Right lobe of liver (tissue), 4 donors: Measurements from ENCODE around the gene SEMA3E.

Source experiments
- POLR2A ChIP-seq: fragments of 450-650 bp; IDR thresholded peaks from one replicate; pipeline ENCODE4 v1.6.1; 2017; ENCODE audit warnings: antibody characterized with exemption, mild to moderate bottlenecking
- TF ChIP-seq, protein P1 (sequence below), 4 donors: fragments of 200-600 bp in 3 of 4; fragments of 450-650 bp in 1 of 4; IDR thresholded peaks; one replicate each; pipeline versions ENCODE4 v1.5.1 to v1.8.0; 2016 to 2022; ENCODE audit warnings: antibody characterized with exemption in 4 of 4, mild to moderate bottlenecking in 2 of 4
- donor health status: DM: no; HTN: no; CAD: no.
- donor health status: DM: no; HTN: no; CAD: no.
- donor health status: DM: no; HTN: yes; CAD: no.

DNA sequence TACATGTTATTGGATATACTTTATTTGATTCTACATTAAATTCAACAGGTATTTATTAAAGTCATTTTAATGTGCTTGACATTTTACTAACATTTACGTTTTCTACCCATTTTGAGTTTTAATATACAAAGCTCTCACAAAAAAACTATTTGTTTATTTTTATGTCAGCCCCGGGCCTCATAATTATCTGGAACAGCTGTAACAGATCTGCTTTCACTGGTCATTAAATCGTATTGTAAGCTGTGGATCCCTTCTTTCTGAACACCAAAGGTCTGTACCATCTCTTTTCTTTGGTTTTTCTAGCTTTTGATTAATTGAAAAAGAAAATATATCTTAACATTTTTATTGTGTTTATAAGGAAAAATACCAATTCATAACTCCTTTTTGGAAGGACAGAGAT is 73.5 kb downstream of the SEMA3E start:
- TF ChIP-seq, protein P1, sequence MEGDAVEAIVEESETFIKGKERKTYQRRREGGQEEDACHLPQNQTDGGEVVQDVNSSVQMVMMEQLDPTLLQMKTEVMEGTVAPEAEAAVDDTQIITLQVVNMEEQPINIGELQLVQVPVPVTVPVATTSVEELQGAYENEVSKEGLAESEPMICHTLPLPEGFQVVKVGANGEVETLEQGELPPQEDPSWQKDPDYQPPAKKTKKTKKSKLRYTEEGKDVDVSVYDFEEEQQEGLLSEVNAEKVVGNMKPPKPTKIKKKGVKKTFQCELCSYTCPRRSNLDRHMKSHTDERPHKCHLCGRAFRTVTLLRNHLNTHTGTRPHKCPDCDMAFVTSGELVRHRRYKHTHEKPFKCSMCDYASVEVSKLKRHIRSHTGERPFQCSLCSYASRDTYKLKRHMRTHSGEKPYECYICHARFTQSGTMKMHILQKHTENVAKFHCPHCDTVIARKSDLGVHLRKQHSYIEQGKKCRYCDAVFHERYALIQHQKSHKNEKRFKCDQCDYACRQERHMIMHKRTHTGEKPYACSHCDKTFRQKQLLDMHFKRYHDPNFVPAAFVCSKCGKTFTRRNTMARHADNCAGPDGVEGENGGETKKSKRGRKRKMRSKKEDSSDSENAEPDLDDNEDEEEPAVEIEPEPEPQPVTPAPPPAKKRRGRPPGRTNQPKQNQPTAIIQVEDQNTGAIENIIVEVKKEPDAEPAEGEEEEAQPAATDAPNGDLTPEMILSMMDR (IDR thresholded peaks at IDR 0.05) = no peak
- TF ChIP-seq POLR2A = no peak
